HG02943 (cell line): ENCODE measurements around the gene C1QTNF4.
"Not testable (repeated sequence)": the region's sequence is repeated elsewhere in the genome, so short reads cannot be mapped to it uniquely, and the experiment has no call there.

Experiments
- ATAC-seq: cut with Tn5 transposase; IDR thresholded peaks from one replicate; pipeline ENCODE4 v1.9.1; 2021; ENCODE audit warnings: mild to moderate bottlenecking, low read depth, moderate library complexity; ENCODE audit not compliant: unreplicated experiment

The C1QTNF4 gene

GRCh38 chr11:47570651-47571356 is 23.4 kb downstream of the C1QTNF4 start:
- ATAC-seq, result no peak

- ATAC-seq, result no peak
Observed at GRCh38 chr11:47569646-47570045, 24.6 kb downstream of the C1QTNF4 start.

- ATAC-seq, result no peak
Observed at GRCh38 chr11:47566149-47566698, 28.0 kb downstream of the C1QTNF4 start.

GRCh38 chr11:47565340-47566148 is 28.7 kb downstream of the C1QTNF4 start, which contains the start of gene PTPMT1:
Gene PTPMT1, plus strand, starts transcription at chr11:47565599. Its CDS starts 24 bp downstream, at chr11:47565623.
- ATAC-seq, result peak; percentile 80

DNA sequence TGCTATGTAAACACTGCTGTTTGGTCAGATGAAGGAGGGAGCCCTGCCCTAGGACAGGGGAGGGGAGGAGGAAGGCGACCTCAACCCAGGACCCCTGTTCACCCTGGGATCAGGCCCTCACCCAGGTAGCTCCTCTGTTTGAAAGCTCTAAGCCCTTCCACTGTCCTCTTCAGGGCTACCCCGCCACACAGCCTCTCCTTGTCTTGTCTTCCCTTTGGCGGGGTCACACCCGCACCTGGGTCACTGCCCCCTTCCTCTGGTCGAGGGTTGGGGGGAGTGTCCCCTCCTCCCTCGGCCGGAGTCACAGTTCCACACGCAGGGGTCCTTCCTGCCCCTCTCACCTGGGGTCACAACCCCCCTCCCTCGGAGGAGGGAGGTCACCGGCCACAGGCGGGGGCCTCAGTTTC is 29.3 kb downstream of the C1QTNF4 start:
- no peak for ATAC-seq

- not testable (repeated sequence) for ATAC-seq
Observed at GRCh38 chr11:47564366-47564765, 29.8 kb downstream of the C1QTNF4 start.

- not testable (repeated sequence) for ATAC-seq
Observed at GRCh38 chr11:47562393-47562792, 31.8 kb downstream of the C1QTNF4 start.

- no peak for ATAC-seq
Observed at GRCh38 chr11:47560426-47560825, 33.8 kb downstream of the C1QTNF4 start.

DNA sequence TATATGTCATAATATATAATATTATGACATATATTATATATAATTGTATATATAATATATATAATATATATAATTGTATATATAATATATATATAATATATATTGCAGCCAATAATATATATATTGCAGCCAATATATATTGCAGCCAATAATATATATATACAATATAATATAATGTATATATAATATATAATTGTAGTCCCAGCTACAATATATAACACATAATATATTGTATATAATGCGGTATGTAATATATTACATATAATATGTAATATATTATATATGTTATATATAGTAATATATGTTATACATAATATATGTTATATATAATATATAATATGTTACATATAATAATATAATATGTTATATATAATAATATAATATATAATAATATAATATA is 35.5 kb downstream of the C1QTNF4 start:
- no peak for ATAC-seq

DNA sequence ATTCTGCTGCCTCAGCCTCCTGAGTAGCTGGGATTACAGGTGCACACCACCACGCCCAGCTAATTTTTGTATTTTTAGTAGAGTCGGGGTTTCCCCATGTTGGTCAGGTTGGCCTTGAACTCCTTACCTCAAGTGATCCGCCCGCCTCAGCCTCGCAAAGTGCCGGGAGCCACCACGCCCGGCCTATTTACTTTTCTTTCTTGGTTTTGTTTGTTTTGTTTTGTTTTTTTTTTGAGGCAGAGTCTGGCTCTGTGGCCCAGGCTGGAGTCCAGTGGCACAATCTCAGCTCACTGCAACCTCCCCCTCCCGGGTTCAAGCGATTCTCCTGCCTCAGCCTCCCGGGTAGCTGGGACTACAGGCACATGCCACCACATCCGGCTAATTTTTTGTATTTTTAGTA is 37.2 kb downstream of the C1QTNF4 start:
- not testable (repeated sequence) for ATAC-seq

DNA sequence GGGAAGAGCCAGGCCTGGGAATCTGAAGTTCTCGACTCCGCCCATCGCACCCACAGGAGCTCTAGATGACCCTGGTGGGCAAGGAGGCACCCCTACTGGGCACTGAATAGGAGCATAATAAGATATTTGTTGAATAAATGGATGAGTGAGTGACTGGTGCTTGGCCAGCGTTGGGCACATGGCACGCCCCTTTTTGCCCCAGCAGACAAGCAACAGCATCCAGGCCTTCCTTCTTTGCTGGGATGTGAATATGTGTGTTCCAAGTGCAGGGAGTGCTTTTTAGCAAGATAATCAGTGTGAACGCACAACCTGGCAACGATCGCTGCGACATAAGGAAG is 40.8 kb downstream of the C1QTNF4 start:
- peak; percentile 29 for ATAC-seq

- ATAC-seq, result peak; percentile 77
Observed at GRCh38 chr11:47552566-47553405, 41.4 kb downstream of the C1QTNF4 start, which contains the start of gene CELF1. Gene CELF1, minus strand, starts transcription at chr11:47553132. Its CDS starts 53,609 bp downstream, at chr11:47499523.

DNA sequence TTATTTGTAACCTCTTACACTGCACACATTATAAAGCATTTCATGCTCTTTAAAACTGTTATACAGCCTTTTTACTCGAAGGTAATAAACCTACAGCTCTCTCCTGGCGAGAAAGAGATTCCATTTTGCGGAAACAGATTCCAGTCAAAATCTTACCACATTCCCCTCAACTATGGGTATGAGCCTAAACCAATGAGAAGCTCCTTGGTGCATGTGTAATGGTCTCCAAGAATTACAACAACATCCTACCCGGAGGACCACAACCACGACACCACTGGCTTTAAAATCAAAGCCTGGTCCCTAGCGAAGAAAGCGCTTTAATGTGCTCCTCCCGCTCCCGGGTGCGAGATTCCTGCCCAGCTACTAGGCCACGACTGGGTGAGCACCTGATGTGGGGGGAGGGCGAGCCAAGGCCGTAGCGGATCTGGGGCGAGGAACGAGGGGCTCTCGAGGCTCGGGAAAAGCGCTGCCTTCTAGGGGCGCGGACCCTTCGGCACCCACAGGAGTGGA is 42.1 kb downstream of the C1QTNF4 start:
- peak; percentile 12 for ATAC-seq

GRCh38 chr11:47551086-47551485 is 43.1 kb downstream of the C1QTNF4 start:
- ATAC-seq, result no peak

DNA sequence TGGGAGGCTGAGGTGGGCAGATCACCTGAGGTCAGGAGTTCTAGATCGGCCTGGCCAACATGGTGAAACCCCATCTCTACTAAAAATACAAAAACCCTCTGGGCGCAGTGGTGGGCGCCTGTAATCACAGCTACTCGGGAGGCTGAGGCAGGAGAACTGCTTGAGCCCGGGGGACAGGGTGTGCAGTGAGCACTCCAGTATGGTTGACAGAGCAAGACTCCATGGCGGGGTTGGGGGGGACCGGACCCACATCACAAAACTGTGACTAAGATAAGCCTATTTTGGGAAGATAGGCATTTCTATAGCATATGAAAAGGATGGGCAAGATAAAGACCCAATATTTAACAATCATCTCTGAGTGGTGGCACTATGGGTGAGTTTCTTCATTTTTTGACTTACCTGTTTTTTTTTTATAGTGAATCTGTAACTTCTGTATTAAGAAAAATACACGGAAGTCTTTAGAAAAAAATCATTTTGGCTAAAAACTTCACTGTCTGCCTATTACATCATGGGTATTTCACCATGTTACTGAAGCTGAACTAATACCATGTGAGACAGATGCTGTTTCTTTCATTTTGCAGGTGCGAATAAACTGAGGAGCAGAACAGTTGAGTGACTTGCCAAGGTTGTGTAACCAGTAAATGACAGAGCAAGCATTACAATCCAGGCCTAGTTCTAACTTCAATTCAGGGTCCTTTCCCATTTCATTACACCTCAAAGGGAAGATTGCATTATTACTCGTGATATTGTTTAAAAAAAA is 43.7 kb downstream of the C1QTNF4 start:
- ATAC-seq, result no peak

- ATAC-seq, result not testable (repeated sequence)
Observed at GRCh38 chr11:47546274-47546673, 47.9 kb downstream of the C1QTNF4 start.

DNA sequence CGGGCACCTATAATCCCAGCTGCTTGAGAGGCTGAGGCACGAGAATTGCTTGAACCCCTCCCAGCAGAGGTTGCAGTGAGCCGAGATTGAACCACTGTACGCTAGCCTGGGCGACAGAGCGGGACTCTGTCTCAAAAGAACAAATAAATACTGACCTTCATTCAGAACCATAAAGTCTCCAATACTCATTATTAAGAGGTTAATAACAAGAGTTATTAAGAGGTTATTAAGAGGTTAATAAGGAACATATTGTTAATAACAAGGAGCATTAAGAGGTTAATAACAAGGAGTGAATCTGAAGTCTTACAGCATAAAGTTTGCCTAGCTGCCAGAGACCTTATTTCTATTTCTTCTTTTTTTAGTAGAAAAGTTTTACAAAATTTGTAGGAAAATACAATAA is 48.9 kb downstream of the C1QTNF4 start:
- ATAC-seq, result no peak

DNA sequence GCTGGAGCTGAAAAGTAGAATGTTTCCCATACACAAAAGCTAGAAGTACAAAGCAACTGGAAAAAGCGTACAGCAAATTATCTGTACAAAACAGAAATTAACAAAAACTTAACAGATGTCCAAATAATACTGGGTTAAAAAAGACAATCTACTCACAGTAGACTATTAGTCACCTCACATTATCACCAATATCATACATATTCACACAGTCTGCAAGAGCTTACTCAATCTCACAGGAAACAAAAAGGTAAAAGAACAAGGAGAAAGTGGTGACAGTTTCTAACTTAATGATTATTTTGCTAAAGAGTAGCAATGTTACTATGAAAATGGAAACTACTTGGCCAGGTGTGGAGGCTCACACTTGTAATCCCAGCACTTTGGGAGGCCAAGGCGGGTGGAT is 53.1 kb downstream of the C1QTNF4 start:
- no peak for ATAC-seq

DNA sequence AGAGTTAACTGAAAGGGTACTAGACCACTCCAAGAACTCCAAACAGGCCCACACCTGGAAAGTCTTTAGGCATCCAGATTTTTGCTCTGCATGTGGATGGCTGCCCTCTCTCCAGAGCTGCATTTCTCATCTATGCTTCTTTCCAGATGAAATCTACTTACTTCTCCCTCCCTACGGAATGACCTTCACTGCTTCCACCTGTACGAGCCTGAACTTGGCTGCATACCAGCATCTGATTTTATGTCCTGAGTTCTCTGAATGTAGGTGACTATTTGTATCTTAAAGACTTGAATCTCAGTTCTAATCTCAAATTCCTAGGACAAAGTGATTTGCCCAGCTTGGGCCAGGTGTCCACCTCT is 54.6 kb downstream of the C1QTNF4 start:
- no peak for ATAC-seq
